T-helper 2 cell treated with Interferon-gamma antibody and Interleukin-4, amounts not matched to agents 100 ng/mL and 5 ng/mL, for 36 hours (primary cell): ENCODE measurements around the gene RCN2. TPM values are rescaled to one million over a fixed set of nuclear protein-coding genes. Genes with fewer than 3 reads are reported as not detected.

Experiments used
- intact Hi-C: fragments of 100-400 bp; cut with micrococcal nuclease; formaldehyde crosslinking; loops from one replicate; pipeline ENCODE4 v1.15.1; 2023
- total RNA-seq: library from RNA; stranded (reverse); gene quantifications from 2 replicates; pipeline ENCODE4 v1.2.3, GENCODE V29; 2022

Gene RCN2
- total RNA-seq, 1 donor from 2014 or later, result 27.3 TPM

- intact Hi-C loops, result no loop called here
These were observed 59.5 kb downstream of the RCN2 start for GRCh38 chr15:76991048-76991447.

GRCh38 chr15:76991741-76992645, 60.4 kb downstream of the RCN2 start:
- intact Hi-C loops, result no loop called here

- intact Hi-C loops, result no loop called here
These were observed 61.7 kb downstream of the RCN2 start for GRCh38 chr15:76993114-76993725.

- intact Hi-C loops, result loop anchor here (2.0 kb wide), 3 partner anchors 19 to 63 kb away; partner anchors contain the start of gene RCN2
These were observed 62.5 kb downstream of the RCN2 start for GRCh38 chr15:76994001-76994400.

GRCh38 chr15:76994496-76994895, 62.9 kb downstream of the RCN2 start:
- intact Hi-C loops, result loop anchor here (2.0 kb wide), 3 partner anchors 18 to 64 kb away; partner anchors contain the start of gene RCN2

GRCh38 chr15:76994971-76995945, 63.7 kb downstream of the RCN2 start, which contains the start of gene PSTPIP1:
TSS of gene PSTPIP1 (plus strand) at chr15:76995126. CDS start at chr15:76995574, 448 bp downstream.
- intact Hi-C loops, result loop anchor here (1.0 to 2.0 kb wide), 4 partner anchors 8 to 64 kb away; partner anchors contain the start of gene RCN2

- intact Hi-C loops, result no loop called here
These were observed 64.6 kb downstream of the RCN2 start for GRCh38 chr15:76996076-76996525.

DNA sequence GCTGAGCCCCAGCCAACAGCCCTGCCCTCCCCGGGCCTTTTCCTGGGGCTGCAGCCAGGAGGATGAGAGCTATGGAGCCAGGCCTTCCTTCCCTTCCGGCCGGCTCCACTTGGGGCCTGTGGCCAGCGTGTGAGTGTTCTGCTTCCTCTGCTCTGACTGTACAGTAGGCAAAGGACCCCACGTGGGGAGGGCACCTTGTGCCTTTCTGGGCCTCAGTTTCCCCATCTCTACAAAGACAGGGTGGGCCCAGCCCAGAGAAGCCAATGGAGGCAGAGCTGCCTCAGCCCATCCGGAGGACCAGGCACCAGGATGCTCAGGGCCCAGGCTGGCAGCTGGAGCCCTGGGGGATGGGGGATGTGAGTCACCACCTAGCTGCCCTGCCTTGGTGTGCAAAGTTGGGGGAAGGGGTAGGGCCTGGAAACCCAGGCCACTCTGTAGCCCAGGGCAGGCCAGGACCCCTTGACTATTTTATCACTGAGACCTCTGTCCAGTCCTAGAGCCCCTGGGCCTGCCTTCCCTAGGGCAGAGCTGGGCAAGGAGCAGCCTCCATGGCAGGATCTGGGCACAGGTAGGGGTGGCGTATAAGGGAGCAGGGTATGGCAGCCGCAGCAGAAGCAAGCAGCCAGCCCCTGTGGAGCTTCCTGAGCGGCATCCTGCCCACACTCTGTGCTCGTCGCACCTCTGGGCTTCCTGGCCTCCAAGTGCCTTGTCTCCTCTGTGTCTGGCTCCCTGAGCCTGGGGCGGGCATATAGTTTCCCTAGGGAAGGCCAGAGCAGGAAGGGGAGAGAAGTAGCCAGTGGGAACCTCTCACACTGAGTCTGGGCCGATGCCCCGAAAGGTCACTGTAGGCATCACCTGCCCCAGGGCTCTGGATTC, 65.2 kb downstream of the RCN2 start:
- intact Hi-C loops, result loop anchor here (1.0 kb wide), 1 partner anchor 8 kb away; no protein-coding TSS in a partner anchor

DNA sequence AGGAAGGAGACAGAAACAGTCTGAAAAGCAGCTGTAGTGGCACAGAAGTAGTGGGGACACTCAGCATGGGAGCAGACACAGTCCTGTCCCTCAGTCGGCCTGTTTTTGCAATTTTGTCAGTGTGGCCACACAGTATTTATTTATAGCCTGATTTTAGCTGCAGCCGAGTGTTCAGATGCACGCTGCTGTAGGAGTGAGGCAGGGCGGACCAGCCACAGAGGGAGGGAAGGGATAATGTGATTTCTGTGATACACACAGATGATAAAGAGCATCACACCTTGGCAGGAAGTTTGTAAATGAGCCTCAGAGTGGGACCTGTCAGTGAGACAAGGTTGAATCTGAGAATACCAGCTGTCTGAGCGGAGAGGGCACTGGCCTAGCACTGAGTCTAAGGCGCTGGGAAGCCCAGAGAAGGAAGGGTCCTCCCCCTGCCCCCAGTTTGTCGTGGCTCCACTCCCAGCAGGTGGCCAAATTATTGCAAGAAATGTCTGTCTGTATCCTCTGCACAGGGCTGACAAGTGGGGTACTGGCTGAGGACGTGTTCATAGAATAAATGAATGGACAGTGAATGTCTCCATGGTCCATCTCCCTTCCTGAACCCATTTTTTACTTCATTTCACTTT, 67.2 kb downstream of the RCN2 start:
- intact Hi-C loops, result no loop called here

DNA sequence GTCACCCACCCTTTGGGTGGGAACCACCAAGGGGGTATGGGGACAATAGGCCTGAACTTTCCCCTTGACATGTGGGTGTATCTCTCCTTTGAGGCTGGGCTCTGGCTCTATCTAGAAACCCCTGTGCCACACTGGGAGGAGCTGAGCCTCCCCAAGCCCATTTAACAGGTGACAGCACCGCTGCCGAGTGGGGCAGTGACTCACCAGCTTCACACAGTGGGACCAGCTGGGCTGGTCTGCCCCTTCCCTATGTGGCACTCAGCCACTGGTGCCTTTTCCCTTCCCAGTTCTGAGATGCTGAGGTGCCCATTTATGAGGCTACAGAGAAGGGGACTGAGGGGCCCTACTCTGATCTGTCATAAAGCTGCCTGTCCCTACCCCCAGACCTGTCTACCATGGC, 68.4 kb downstream of the RCN2 start:
- intact Hi-C loops, result no loop called here

GRCh38 chr15:77001351-77001750, 69.8 kb downstream of the RCN2 start:
- intact Hi-C loops, result no loop called here

DNA sequence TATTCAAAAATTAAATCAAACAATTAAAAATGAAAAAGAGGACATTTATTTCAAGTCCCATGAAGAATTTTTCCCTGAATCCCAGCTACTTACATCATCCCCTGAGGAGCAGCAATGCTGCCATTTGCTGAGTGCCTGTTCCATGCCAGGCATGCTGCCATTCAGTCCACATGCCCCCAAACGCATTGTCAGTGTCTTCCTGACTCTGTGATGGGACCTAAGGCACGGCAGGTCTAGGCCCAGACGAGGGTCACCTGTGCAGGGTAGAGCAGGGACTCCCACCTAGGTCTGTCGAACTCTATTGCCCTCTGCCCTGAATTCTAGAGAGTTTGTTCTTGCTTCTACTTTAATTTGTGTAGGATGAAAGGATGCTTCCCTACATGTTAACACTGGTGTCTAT, 70.4 kb downstream of the RCN2 start:
- intact Hi-C loops, result loop anchor here (2.0 kb wide), 1 partner anchor 13 kb away; no protein-coding TSS in a partner anchor

- intact Hi-C loops, result loop anchor here (2.0 kb wide), 1 partner anchor 14 kb away; no protein-coding TSS in a partner anchor
These were observed 70.9 kb downstream of the RCN2 start for GRCh38 chr15:77002436-77002835.

GRCh38 chr15:77002954-77003912, 71.7 kb downstream of the RCN2 start:
- intact Hi-C loops, result loop anchor here (1.0 to 2.0 kb wide), 3 partner anchors 8 to 14 kb away; partner anchors contain the start of gene PSTPIP1
